Measurements from ENCODE around the gene CPXM2. TPM values are rescaled to one million over a fixed set of nuclear protein-coding genes. Genes with fewer than 3 reads are reported as not detected.
A peak's percentile ranks its signal among the peaks of the same experiment; 100 is the strongest.

Gene CPXM2
- under 1 TPM in 1 of 6 donors, not detected in 5; 0.11 TPM for polyA plus RNA-seq (ENCODE audit: low read depth in 6 of 6)

DNA sequence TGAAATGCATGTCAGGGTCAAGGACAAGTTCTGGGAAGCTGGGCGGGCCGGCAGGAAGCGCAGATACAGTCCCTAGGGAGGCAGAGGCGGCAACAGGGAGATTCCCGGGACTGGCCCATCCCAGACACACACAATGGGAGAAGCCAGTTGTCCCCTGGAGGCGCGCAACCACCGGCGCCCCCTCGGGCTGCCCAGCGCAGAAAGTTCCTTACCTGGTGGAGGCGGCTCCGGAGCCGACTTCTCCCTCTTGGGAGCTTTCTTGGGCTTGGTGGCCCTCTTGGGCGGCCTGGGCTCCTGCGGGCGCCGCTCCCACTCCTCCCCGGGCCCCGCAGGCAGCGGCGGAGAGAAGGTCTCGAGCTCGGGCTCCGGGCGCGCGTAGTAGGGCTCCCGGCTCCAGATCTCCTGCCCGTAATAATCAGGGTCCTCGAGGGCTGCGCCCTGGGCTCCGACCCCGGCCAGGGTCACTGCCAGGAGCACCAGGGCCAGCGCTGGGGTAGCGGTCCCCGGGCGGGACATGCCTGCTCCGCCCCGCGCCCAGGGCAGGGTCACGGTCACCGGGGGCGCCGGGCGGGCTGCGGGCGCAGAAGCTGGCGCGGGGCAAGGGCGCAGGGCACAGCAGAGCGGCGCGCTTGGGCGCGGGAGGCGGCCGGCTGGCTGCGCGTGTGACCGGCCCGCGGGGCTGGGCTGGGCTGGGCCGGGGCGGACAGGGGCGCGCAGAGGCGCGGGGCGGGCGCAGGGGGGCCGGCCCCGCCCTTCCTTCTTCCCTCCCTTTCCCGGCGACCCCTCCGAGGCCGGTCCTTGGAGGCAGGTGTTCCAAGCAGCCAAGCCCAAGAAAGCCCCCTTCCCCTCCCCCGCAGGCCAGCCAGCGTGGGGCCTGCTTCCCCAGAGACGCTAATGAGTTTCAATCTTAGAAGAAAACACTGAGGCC lies at the start of gene CPXM2:
CPXM2 (minus strand) TSS at position 664 of the 928 bp plus-strand sequence; CDS start at position 516, 148 bp downstream.
- peaks cover 0 to 3% (median 0%) of the 10 kb centered on the region in 7 donors for H3K9me3 Mint-ChIP-seq
- H3K4me1 Mint-ChIP-seq, result peaks cover 0 to 3% (median 0%) of the 10 kb centered on the region in 3 donors
- H3K27ac Mint-ChIP-seq, result no peak within 1 kb of the TSS
- H3K27me3 Mint-ChIP-seq, result peaks cover 51 to 56% (median 51%) of the 10 kb centered on the region in 3 donors
- peak within 1 kb of the TSS in 1 of 8 donors; percentile 82 for H3K4me3 Mint-ChIP-seq
- DNase-seq (no peak), ATAC-seq (ENCODE audit: low read depth in 2 of 2) (no peak)
- no peaks in the 10 kb centered on the region for H3K36me3 Mint-ChIP-seq

DNA sequence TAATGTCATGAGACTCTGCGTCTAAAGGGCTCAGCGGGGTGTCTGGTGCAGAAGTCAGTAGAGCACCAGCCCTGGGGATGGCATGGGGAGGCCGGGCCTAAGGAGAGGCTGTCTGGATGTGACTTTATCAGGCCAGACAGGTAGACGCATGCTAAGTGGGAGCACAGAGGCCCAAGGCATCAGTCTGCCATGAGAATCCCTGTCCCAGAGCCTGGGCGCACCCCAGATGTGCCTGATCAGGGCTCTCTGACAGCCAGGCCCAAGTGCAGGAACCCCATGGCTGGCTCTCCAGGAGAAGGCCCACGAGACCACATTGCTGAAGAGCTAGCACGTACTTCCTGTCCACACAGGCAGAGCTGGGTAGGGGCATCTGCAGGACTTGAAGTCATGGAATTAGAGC lies 48.0 kb upstream of the CPXM2 start:
- Mint-ChIP-seq H3K27me3 (peaks cover 14 to 37% (median 33%) of the 10 kb centered on the region in 3 donors), H3K27ac (no peak overlapping the region), H3K4me1 (no peaks in the 10 kb centered on the region), H3K36me3 (peaks cover 0 to 8% of the 10 kb centered on the region in 2 donors), H3K4me3 (no peak overlapping the region), H3K9me3 (peaks cover 2 to 9% (median 7%) of the 10 kb centered on the region in 7 donors)
- no peak for ATAC-seq (ENCODE audit: low read depth in 2 of 2)
- DNase-seq, result no peak

GRCh38 chr10:123938890-123939289 lies 47.3 kb upstream of the CPXM2 start:
- ATAC-seq (ENCODE audit: low read depth in 2 of 2) (no peak), DNase-seq (no peak)
- Mint-ChIP-seq H3K4me3 (peak overlapping the region in 1 of 8 donors; percentile 27), H3K9me3 (peaks cover 2 to 16% (median 9%) of the 10 kb centered on the region in 7 donors), H3K4me1 (no peaks in the 10 kb centered on the region), H3K27ac (no peak overlapping the region), H3K36me3 (peaks cover 0 to 8% of the 10 kb centered on the region in 2 donors), H3K27me3 (peaks cover 14 to 44% (median 33%) of the 10 kb centered on the region in 3 donors)

DNA sequence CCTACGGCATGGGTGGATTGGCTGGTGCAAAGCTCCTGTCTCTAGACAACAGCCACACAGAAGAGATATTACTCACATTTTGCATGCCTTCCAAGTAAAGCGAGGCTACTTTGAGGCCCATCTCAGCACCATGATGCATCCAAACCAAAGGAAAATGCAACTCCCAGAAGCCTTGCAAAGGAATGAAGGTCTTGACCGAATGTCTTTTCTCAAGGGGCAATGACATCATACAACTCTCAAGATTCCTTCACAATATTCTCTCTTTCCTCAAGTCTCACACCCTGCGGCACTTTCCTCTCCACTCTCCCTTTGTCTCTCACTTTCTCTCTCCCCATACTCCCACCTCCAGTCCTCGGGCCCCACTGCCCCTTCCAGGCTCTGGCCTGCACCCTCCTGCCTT lies 44.8 kb upstream of the CPXM2 start:
- no peak for ATAC-seq (ENCODE audit: low read depth in 2 of 2)

DNA sequence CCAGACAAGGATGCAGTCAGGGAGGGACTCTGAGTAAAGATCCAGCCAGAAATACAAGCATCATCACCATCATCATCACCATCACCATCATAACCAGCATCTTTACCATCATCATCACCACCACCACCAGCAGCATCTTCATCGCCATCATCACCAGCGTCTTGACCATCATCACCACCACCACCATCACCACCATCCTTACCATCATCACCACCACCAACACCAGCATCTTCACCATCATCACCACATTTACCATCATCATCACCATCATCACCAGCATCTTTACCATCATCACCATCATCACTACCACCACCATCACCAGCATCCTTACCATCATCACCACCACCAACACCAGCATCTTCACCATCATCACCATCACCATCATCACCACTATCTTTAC lies 44.1 kb upstream of the CPXM2 start:
- H3K36me3 Mint-ChIP-seq, result peaks cover 4 to 8% of the 10 kb centered on the region in 2 donors
- ATAC-seq (ENCODE audit: low read depth in 2 of 2) (no peak), DNase-seq (no peak)
- H3K4me3 Mint-ChIP-seq, result no peak overlapping the region
- H3K4me1 Mint-ChIP-seq, result no peaks in the 10 kb centered on the region
- H3K27ac Mint-ChIP-seq, result no peak overlapping the region
- peaks cover 16 to 40% (median 22%) of the 10 kb centered on the region in 7 donors for H3K9me3 Mint-ChIP-seq
- H3K27me3 Mint-ChIP-seq, result peaks cover 22 to 56% (median 33%) of the 10 kb centered on the region in 3 donors

More for the DNA sequence above, 44.8 kb upstream of the CPXM2 start:
- peaks cover 20 to 56% (median 33%) of the 10 kb centered on the region in 3 donors for H3K27me3 Mint-ChIP-seq
- peaks cover 9 to 33% (median 14%) of the 10 kb centered on the region in 7 donors for H3K9me3 Mint-ChIP-seq
- H3K4me3 Mint-ChIP-seq, result no peak overlapping the region
- H3K27ac Mint-ChIP-seq, result no peak overlapping the region
- H3K36me3 Mint-ChIP-seq, result peaks cover 0 to 8% of the 10 kb centered on the region in 2 donors
- H3K4me1 Mint-ChIP-seq, result no peaks in the 10 kb centered on the region
- no peak for DNase-seq

- H3K9me3 Mint-ChIP-seq, result peaks cover 17 to 48% (median 29%) of the 10 kb centered on the region in 7 donors
- no peak overlapping the region for H3K27ac Mint-ChIP-seq
- peaks cover 4 to 15% of the 10 kb centered on the region in 2 donors for H3K36me3 Mint-ChIP-seq
- no peaks in the 10 kb centered on the region for H3K4me1 Mint-ChIP-seq
- DNase-seq (no peak), ATAC-seq (ENCODE audit: low read depth in 2 of 2) (no peak)
- H3K27me3 Mint-ChIP-seq, result peaks cover 22 to 50% (median 32%) of the 10 kb centered on the region in 3 donors
- peak overlapping the region in 1 of 8 donors; percentile 80 for H3K4me3 Mint-ChIP-seq
Measured at GRCh38 chr10:123934846-123935245, 43.2 kb upstream of the CPXM2 start.

DNA sequence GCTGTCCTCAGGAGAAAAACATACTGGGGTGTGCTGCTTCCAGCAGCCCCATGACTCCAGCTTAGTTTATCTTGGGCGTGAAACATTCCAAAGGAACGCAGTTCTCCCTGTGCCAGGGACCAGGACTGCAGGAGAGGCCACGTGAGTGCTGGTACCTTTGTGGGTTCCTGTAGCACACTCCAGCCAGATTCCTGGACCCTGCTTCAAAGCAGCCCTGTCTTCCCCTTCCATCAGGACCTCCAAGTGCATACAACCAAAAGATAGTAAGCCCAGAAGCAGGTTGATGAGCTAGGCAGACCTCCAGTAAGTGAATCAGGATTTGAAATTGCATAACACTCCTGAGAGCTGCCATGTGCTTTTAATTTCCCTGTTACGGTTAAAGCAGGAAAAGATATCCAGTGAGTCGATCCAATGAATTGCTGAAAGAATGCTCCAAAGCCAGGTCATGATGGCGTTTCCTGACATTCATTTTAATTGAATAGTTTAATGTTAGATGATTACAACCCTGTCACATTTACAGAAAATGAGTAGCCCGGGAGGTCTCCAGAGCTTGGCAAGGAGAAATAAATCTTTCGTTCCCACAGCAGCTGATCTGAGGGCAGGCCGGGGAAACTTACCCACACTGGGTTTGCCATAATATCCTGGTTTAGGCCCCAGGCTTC lies 38.9 kb upstream of the CPXM2 start:
- DNase-seq (no peak), ATAC-seq (ENCODE audit: low read depth in 2 of 2) (no peak)
- peaks cover 16 to 52% (median 26%) of the 10 kb centered on the region in 7 donors for H3K9me3 Mint-ChIP-seq
- H3K27me3 Mint-ChIP-seq, result peaks cover 34 to 61% (median 35%) of the 10 kb centered on the region in 3 donors
- no peaks in the 10 kb centered on the region for H3K4me1 Mint-ChIP-seq
- peak overlapping the region in 1 of 8 donors; percentile 32 for H3K4me3 Mint-ChIP-seq
- H3K27ac Mint-ChIP-seq, result no peak overlapping the region
- peaks cover 4 to 17% of the 10 kb centered on the region in 2 donors for H3K36me3 Mint-ChIP-seq

DNA sequence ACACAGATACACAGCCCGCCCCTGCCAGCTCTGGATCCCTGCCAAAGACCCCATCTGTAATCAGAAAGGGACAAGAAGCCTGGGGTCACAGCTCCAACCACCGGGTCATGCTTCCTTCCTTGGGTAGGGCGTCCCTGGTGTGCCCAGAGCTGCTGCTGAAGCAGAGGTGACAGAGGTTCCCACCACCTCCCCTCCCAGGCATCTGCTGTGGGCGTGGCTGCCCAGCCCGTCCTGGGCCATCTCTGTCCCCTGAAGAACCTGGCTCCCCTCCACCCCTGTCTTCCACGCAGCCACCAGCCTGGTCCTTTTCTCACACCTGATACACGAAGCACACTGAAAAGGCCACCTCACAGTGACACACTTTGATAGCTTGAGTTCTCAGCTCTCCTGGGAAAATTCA lies 38.2 kb upstream of the CPXM2 start:
- peaks cover 4 to 16% of the 10 kb centered on the region in 2 donors for H3K36me3 Mint-ChIP-seq
- H3K9me3 Mint-ChIP-seq, result peaks cover 16 to 50% (median 25%) of the 10 kb centered on the region in 7 donors
- peaks cover 32 to 59% (median 37%) of the 10 kb centered on the region in 3 donors for H3K27me3 Mint-ChIP-seq
- no peak overlapping the region for H3K4me3 Mint-ChIP-seq
- ATAC-seq (ENCODE audit: low read depth in 2 of 2), result no peak
- DNase-seq, result no peak
- H3K27ac Mint-ChIP-seq, result no peak overlapping the region
- H3K4me1 Mint-ChIP-seq, result no peaks in the 10 kb centered on the region

DNA sequence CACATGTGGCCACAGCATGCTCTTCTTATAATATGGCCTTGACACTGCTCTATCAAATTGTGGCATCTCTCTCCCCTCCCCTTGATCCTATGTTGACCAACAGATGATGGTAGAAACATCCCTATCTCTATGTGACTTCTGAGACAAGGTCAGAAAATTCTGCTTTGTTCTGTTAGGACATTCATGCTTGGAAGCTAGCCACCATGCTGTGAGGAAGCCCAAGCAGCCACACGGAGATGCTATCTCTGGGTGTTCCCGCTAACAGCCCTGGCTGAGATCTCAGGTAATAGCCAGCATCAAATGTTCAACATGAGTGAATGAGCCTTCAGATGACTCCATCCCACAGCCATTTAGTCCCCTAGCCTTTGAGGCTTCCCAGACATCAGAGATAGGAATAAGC lies 36.8 kb upstream of the CPXM2 start:
- Mint-ChIP-seq H3K4me1 (no peaks in the 10 kb centered on the region), H3K36me3 (peaks cover 4 to 22% of the 10 kb centered on the region in 2 donors), H3K27me3 (peaks cover 41 to 58% (median 41%) of the 10 kb centered on the region in 3 donors), H3K4me3 (no peak overlapping the region), H3K9me3 (peaks cover 16 to 47% (median 30%) of the 10 kb centered on the region in 7 donors), H3K27ac (no peak overlapping the region)
- DNase-seq (no peak), ATAC-seq (ENCODE audit: low read depth in 2 of 2) (no peak)

- Mint-ChIP-seq H3K27me3 (peaks cover 38 to 62% (median 45%) of the 10 kb centered on the region in 3 donors), H3K4me1 (no peaks in the 10 kb centered on the region), H3K9me3 (peaks cover 7 to 39% (median 21%) of the 10 kb centered on the region in 7 donors), H3K27ac (no peak overlapping the region), H3K4me3 (no peak overlapping the region), H3K36me3 (peaks cover 4 to 23% of the 10 kb centered on the region in 2 donors)
- DNase-seq, result no peak
- no peak for ATAC-seq (ENCODE audit: low read depth in 2 of 2)
Measured at GRCh38 chr10:123926401-123927264, 35.0 kb upstream of the CPXM2 start.

GRCh38 chr10:123922126-123922525 lies 30.5 kb upstream of the CPXM2 start:
- DNase-seq (no peak), ATAC-seq (ENCODE audit: low read depth in 2 of 2) (no peak)
- Mint-ChIP-seq H3K4me1 (no peaks in the 10 kb centered on the region), H3K27ac (no peak overlapping the region), H3K9me3 (peaks cover 7 to 46% (median 25%) of the 10 kb centered on the region in 7 donors), H3K27me3 (peaks cover 39 to 45% (median 44%) of the 10 kb centered on the region in 3 donors), H3K36me3 (peaks cover 0 to 22% of the 10 kb centered on the region in 2 donors), H3K4me3 (no peak overlapping the region)

- peaks cover 37 to 51% (median 48%) of the 10 kb centered on the region in 3 donors for H3K27me3 Mint-ChIP-seq
- ATAC-seq (ENCODE audit: low read depth in 2 of 2), result no peak
- peaks cover 0 to 29% of the 10 kb centered on the region in 2 donors for H3K36me3 Mint-ChIP-seq
Measured at GRCh38 chr10:123916775-123917174, 25.2 kb upstream of the CPXM2 start.

More at GRCh38 chr10:123916775-123917174, 25.2 kb upstream of the CPXM2 start:
- Mint-ChIP-seq H3K4me3 (no peak overlapping the region), H3K27ac (peak overlapping the region in 1 of 6 donors; percentile 58), H3K9me3 (peaks cover 7 to 34% (median 26%) of the 10 kb centered on the region in 7 donors), H3K4me1 (peaks cover 0 to 9% (median 6%) of the 10 kb centered on the region in 3 donors)
- DNase-seq, result no peak

Measured in naive B cell (primary cell).